HG03280 (cell line): ENCODE measurements around the gene UNC5B.

ENCODE experiments used
- ATAC-seq: cut with Tn5 transposase; IDR thresholded peaks from one replicate; pipeline ENCODE4 v1.9.1; 2021; ENCODE audit warnings: mild to moderate bottlenecking, moderate library complexity; ENCODE audit not compliant: unreplicated experiment

The UNC5B gene

DNA sequence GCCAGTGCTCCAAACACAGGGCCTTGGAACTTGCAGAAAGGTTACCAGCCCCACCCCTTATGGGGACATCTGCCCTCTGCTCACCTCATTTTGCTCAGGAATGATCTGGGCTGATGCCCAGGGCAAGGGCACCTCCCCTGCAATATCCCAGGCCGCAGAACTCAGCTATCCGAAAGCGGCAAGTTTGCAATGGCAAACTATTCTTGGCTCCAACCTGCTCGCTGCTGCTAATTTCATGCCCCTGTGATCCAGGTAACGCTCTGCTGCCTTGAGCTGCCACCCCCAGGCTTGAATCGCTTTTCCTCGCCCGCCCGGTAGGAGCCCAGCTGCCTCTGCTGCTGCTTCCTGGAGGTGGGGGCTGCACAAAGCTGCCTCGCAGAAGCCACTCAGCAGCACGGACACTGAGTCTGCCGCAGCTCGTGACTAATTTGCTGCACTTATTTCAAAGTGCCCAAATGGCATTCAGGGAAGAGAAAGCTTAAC, 124.9 kb downstream of the UNC5B start:
- no peak for ATAC-seq

GRCh38 chr10:71338728-71339495, 126.5 kb downstream of the UNC5B start:
- ATAC-seq: no peak

- ATAC-seq: no peak
Observed at GRCh38 chr10:71339796-71340589, 127.6 kb downstream of the UNC5B start.

DNA sequence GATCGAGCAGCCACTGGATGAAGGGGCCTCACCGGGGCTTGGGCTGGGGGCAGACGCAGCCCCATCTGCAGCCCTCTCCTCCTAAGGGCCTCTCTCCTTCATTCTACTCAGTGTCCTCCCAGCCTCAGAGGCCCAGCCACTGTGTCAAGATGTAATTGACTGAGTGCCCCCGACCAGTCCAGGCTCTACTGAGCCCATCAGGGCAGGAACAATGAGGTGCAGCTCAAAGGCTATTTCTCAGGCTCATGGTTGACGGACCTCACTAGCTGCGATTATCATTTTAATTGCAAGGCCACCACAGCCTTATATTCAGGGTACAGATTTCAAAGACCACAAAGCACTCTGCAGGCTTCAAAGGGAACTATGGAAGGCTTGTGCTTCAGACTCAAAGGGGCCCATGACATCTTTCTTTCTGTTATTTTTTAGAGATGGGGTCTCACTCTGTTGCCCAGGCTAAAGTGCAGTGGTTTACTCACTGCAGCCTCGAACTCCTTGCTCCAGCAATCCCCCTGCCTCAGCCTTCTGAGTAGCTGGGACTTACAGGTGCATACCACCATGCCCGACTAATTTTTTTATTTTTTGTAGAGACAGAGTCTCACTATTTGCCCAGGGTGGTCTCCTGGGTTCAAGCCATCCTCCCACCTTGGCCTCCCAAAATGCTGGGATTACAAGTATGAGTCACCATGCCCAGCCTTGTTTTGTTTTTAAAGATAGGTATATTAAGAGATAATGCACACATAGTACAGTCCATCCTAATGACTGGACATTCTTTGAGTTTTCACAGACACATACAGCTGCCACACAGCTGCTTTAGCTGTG, 130.4 kb downstream of the UNC5B start:
- ATAC-seq: no peak

DNA sequence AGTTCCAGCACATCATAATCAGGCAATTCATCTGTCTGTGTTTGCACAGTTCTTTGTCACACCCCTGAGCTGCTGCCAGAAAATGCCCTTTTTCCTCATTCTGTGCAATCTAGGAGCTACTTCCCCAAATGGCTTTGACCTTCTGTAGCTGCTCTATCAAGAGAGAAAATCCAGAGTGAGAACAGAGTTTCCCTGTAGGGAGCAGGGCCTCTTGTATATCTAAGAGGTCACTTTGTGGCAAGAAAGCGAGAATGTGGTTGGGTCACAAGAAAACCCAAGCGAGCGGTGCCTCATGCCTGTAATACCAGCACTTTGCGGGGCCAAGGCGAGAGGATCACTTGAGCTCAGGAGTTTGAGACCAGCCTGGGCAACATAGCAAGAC, 131.0 kb downstream of the UNC5B start:
- ATAC-seq: no peak

DNA sequence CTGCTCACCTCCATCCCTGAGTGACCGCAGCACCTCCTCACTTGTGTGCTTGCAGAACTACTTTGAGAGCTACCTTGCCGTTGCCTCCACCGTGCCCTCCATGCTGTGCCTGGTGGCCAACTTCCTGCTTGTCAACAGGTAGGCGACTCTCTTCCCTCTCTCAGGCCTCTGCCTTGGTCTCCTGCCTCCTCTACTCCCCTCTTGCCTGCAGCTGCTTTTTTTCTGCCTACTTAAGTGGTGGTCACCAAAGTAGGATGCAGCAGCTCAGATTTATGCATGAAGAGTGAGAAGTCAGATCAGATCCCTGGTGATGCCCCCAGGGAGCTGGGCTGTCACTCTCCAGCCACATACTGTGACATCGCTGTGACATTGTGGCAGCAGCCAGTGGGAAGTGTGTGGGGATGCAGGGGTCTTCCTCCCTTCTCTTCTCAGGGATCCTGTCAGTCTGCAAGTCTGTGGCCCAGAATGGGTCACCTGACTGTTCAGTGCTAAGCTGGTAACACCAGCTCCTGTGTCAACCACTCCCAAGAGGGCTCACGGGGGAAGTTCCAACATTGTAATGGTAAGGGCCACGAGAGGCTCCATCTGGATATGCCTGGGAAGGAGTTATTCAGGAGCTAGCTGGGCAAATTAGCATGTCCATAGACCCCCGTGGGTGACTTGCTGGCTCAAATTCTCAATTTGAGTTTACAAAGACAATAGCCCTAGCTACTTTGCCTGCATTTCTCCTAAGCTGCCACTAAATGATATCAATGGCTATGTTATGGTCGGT, 132.0 kb downstream of the UNC5B start:
- ATAC-seq: no peak

DNA sequence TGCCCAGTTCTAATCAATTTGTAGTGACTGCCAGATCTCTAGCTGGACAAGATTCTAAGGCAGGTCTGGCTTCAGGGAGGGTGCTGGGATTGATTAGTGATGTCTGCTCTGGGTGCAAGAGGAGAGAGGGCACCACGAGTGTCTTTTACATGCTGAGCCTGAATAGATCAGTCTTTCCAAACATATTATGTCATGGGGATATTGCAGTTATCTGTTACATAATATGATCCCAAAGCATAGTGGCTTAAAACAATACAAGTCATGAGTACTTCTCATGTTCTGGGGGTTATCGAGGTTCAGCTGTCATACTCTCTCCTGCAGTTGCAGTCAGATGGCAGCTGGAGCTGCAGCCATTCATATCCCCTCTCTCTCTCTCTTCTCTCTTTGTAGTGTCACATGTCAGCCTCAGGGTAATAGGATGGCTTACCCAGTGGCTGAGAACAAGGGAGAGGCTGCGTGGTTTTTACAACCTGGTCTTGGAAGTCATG, 132.7 kb downstream of the UNC5B start:
- ATAC-seq: no peak

GRCh38 chr10:71345694-71346093, 133.3 kb downstream of the UNC5B start:
- no peak for ATAC-seq

GRCh38 chr10:71346731-71347130, 134.4 kb downstream of the UNC5B start:
- no peak for ATAC-seq

- ATAC-seq: no peak
Observed at GRCh38 chr10:71347587-71348395, 135.4 kb downstream of the UNC5B start.

- no peak for ATAC-seq
Observed at GRCh38 chr10:71348850-71349249, 136.5 kb downstream of the UNC5B start.

- ATAC-seq: no peak
Observed at GRCh38 chr10:71349406-71349805, 137.0 kb downstream of the UNC5B start.

- no peak for ATAC-seq
Observed at GRCh38 chr10:71351087-71351486, 138.7 kb downstream of the UNC5B start.

GRCh38 chr10:71351628-71352319, 139.4 kb downstream of the UNC5B start:
- no peak for ATAC-seq
